ENCODE measurements around the gene NTRK1. TPM values are rescaled to one million over a fixed set of nuclear protein-coding genes. Genes with fewer than 3 reads are reported as not detected.

NTRK1 gene
- total RNA-seq, 6 experiments from 2014 or later: not detected

GRCh38 chr1:156927215-156928042 lies 66.8 kb downstream of the NTRK1 start:
- no peak overlapping the region for H3K4me3 ChIP-seq
- TF ChIP-seq CTCF (IDR thresholded peaks at IDR 0.05): peak; percentile 50 to 56 (median 52)
- no peak for TF ChIP-seq POLR2A (IDR thresholded peaks at IDR 0.05)
- H3K27me3 ChIP-seq: peaks cover 0 to 27% of the 10 kb centered on the region in 2 donors
- 8% methylated on average over 29 of the region's 64 CpGs for WGBS (ENCODE audit: insufficient coverage, low coverage, low lambda C conversion rate, missing lambda C conversion rate)
- H3K9me3 ChIP-seq: no peaks in the 10 kb centered on the region
- no peak overlapping the region for H3K27ac ChIP-seq
- DNase-seq: peak; percentile 66 to 78 (median 73)
- H3K36me3 ChIP-seq: no peaks in the 10 kb centered on the region
- intact Hi-C loops (cut with DNase I): no loop called here
- peak; percentile 72 to 84 (median 76) for ATAC-seq
- H3K4me1 ChIP-seq: peaks cover 0 to 7% (median 0%) of the 10 kb centered on the region in 4 donors

GRCh38 chr1:156928043-156928602 lies 67.5 kb downstream of the NTRK1 start:
- H3K27me3 ChIP-seq: peaks cover 0 to 25% of the 10 kb centered on the region in 2 donors
- ATAC-seq: no peak
- H3K4me1 ChIP-seq: peaks cover 0 to 7% (median 0%) of the 10 kb centered on the region in 4 donors
- H3K27ac ChIP-seq: no peak overlapping the region
- intact Hi-C loops (cut with DNase I): no loop called here
- H3K9me3 ChIP-seq: no peaks in the 10 kb centered on the region
- no peaks in the 10 kb centered on the region for H3K36me3 ChIP-seq
- H3K4me3 ChIP-seq: no peak overlapping the region
- TF ChIP-seq CTCF (IDR thresholded peaks at IDR 0.05) (peak in 1 of 4 donors; percentile 9), POLR2A (IDR thresholded peaks at IDR 0.05) (no peak)
- 13% methylated on average over 4 of the region's 4 CpGs for WGBS (ENCODE audit: insufficient coverage, low coverage, low lambda C conversion rate, missing lambda C conversion rate)
- DNase-seq: no peak

- H3K4me3 ChIP-seq: no peak overlapping the region
- H3K27ac ChIP-seq: no peak overlapping the region
- DNase-seq: peak in 1 of 3 donors; percentile 22
- WGBS (ENCODE audit: insufficient coverage, low coverage, low lambda C conversion rate, missing lambda C conversion rate): 32% methylated on average over 2 of the region's 6 CpGs
- intact Hi-C loops (cut with DNase I): no loop called here
- no peaks in the 10 kb centered on the region for H3K9me3 ChIP-seq
- peaks cover 0 to 11% of the 10 kb centered on the region in 2 donors for H3K27me3 ChIP-seq
- H3K4me1 ChIP-seq: peaks cover 0 to 7% (median 0%) of the 10 kb centered on the region in 4 donors
- no peaks in the 10 kb centered on the region for H3K36me3 ChIP-seq
- TF ChIP-seq POLR2A (IDR thresholded peaks at IDR 0.05): no peak
- TF ChIP-seq CTCF (IDR thresholded peaks at IDR 0.05): no peak
- no peak for ATAC-seq
Measured at GRCh38 chr1:156929596-156930238, 69.1 kb downstream of the NTRK1 start.

- intact Hi-C loops (cut with DNase I): no loop called here
- Histone ChIP-seq H3K4me1 (peaks cover 0 to 7% (median 0%) of the 10 kb centered on the region in 4 donors), H3K27me3 (peaks cover 0 to 4% of the 10 kb centered on the region in 2 donors), H3K4me3 (no peak overlapping the region), H3K36me3 (no peaks in the 10 kb centered on the region), H3K27ac (no peak overlapping the region), H3K9me3 (no peaks in the 10 kb centered on the region)
- 24% methylated on average over 2 of the region's 4 CpGs for WGBS (ENCODE audit: insufficient coverage, low coverage, low lambda C conversion rate, missing lambda C conversion rate)
- DNase-seq: peak in 1 of 3 donors; percentile 22
- TF ChIP-seq POLR2A (IDR thresholded peaks at IDR 0.05) (no peak), CTCF (IDR thresholded peaks at IDR 0.05) (no peak)
- no peak for ATAC-seq
Measured at GRCh38 chr1:156930483-156930882, 69.8 kb downstream of the NTRK1 start.

Other genes starting within 250 kb of the NTRK1 start
- not detected for gene HAPLN2, start 241.4 kb upstream of the NTRK1 start, total RNA-seq
- not detected for gene BCAN, start 218.7 kb upstream of the NTRK1 start, total RNA-seq
- 1 to 10 TPM; 1.1 to 7.5 (median 2.6) TPM for gene NES, start 183.5 kb upstream of the NTRK1 start, total RNA-seq
- gene CRABP2, start 155.3 kb upstream of the NTRK1 start, total RNA-seq: under 1 TPM in 1 of 6 experiments, not detected in 5; 0.24 TPM
- 10 to 100 TPM; 11.6 to 25.7 (median 20.6) TPM for gene METTL25B, start 132.4 kb upstream of the NTRK1 start, total RNA-seq
- 10 to 100 TPM; 10.3 to 14.1 (median 12.2) TPM for gene ISG20L2, start 132.1 kb upstream of the NTRK1 start, total RNA-seq
- 10 to 100 TPM; 47.2 to 83.2 (median 61.4) TPM for gene MRPL24, start 119.8 kb upstream of the NTRK1 start, total RNA-seq
- gene HDGF, start 109.2 kb upstream of the NTRK1 start, total RNA-seq: 100 to 1,000 TPM; 131 to 192 (median 157) TPM
- gene PRCC, start 93.3 kb upstream of the NTRK1 start, total RNA-seq: 10 to 100 TPM; 17.4 to 23.4 (median 19.7) TPM
- 1 to 10 TPM in 1 of 6 experiments, under 1 TPM in 5; 0.32 to 1.3 (median 0.67) TPM for gene SH2D2A, start 44.0 kb upstream of the NTRK1 start, total RNA-seq
- gene INSRR, start 1.7 kb upstream of the NTRK1 start, total RNA-seq: not detected
- 1 to 10 TPM; 2.2 to 9.8 (median 3.6) TPM for gene PEAR1, start 32.9 kb downstream of the NTRK1 start, total RNA-seq
- under 1 TPM in 2 of 6 experiments, not detected in 4; 0.12 to 0.20 TPM for gene LRRC71, start 59.8 kb downstream of the NTRK1 start, total RNA-seq
- gene ARHGEF11, start 184.9 kb downstream of the NTRK1 start, total RNA-seq: 10 to 100 TPM; 10.5 to 18.7 (median 12.8) TPM
- gene ETV3L, start 238.9 kb downstream of the NTRK1 start, total RNA-seq: not detected